LNCaP clone FGC (cell line): ENCODE results near the gene TMEM184A.

Source experiments
- DNase-seq: peaks from one replicate; pipeline ENCODE4 v3.0.0-alpha.2; 2011; ENCODE audit warnings: low read depth
- H3K4me3 ChIP-seq: 2 replicates; pipeline ENCODE4 v1.5.1; 2011; ENCODE audit warnings: mild to moderate bottlenecking, low read depth, low read length, control low read depth
- CTCF ChIP-seq: IDR thresholded peaks from 2 replicates; pipeline ENCODE4 v1.5.1; 2012; ENCODE audit warnings: mild to moderate bottlenecking; ENCODE audit not compliant: control insufficient read depth, insufficient read depth; ENCODE audit errors: extremely low read depth

The TMEM184A gene

GRCh38 chr7:1557771-1558170, 1.8 kb upstream of the TMEM184A start:
- TF ChIP-seq CTCF, result no peak
- H3K4me3 ChIP-seq, result no peak overlapping the region
- no peak for DNase-seq

GRCh38 chr7:1557006-1557405, 1.0 kb upstream of the TMEM184A start:
- H3K4me3 ChIP-seq, result no peak overlapping the region
- TF ChIP-seq CTCF, result no peak
- DNase-seq, result no peak

- H3K4me3 ChIP-seq, result peak overlapping the region; percentile 66
- TF ChIP-seq CTCF, result no peak
- no peak for DNase-seq
Observed at GRCh38 chr7:1555046-1555812, 776 bp downstream of the TMEM184A start.

- no peak for DNase-seq
- TF ChIP-seq CTCF, result no peak
- H3K4me3 ChIP-seq, result peak overlapping the region; percentile 66
Observed at GRCh38 chr7:1554333-1555045, 1.5 kb downstream of the TMEM184A start.

GRCh38 chr7:1553512-1554210, 2.3 kb downstream of the TMEM184A start:
- DNase-seq, result no peak
- no peak overlapping the region for H3K4me3 ChIP-seq
- no peak for TF ChIP-seq CTCF

GRCh38 chr7:1552200-1552599, 3.8 kb downstream of the TMEM184A start:
- TF ChIP-seq CTCF, result no peak
- no peak overlapping the region for H3K4me3 ChIP-seq
- no peak for DNase-seq
